ENCODE results near the gene RXRA.

RXRA gene

DNA sequence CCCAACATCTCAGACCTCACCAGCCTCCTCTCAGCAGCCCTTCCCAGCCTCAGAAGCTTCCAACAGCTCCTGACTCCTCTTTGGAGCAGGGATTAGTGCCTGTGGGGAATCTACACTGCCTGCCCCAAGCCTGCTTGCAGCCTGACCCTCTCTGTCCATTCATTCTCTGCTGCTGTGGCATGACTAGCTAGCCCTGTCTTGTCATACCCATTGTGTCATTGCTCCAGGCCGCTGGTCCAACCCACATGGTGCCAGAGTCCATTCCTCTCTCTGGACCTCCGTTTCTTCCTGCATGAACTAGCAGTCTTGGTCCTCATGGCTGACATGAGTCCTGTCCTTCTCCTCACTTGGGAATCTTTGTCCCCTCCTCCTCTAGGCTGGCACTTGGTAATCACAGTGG, 12.8 kb upstream of the RXRA start:
- no peak for DNase-seq

DNA sequence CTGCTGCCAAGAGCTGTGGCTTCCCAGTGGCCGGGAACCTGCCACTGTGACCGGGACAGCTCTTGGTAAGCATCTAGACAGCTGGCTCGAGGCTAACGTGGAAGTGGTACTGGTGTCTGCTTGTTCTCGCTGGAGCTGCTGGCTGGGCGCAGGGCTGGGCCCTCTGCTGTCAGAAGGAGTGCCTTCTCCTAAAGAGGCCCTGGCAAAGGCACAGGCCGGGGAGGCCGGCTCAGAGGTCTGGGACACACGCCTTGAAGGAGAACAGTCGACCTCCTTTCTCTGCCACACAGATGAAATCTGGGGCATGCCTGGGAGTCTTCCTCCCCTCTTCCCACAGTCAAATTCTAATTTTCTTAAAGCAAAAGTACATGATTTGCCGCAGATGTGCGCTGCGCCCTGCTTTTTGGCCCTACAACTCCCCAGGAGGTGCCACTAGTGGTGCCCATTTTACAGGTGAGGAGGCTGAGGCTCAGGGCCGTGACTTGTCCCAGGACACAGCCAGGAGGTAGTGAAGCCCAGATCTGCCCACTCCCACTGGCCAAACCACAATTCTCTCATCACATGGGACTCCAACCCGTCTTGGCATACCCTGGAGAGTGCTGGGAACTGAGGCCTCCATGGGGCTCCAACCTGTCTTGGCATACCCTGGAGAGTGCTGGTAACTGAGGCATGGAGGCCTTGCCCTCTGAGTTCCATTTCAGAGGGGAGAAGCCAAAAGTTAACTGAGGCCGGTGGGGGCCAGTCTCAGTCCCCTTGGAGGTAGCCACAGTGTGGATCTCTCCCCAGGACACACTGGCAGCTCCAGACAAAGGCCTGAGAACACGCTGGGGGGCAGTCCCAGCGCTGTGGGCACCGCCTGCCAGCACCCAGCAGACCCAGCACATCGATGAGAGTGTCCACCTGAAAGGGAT, 12.0 kb upstream of the RXRA start:
- DNase-seq, result no peak

DNA sequence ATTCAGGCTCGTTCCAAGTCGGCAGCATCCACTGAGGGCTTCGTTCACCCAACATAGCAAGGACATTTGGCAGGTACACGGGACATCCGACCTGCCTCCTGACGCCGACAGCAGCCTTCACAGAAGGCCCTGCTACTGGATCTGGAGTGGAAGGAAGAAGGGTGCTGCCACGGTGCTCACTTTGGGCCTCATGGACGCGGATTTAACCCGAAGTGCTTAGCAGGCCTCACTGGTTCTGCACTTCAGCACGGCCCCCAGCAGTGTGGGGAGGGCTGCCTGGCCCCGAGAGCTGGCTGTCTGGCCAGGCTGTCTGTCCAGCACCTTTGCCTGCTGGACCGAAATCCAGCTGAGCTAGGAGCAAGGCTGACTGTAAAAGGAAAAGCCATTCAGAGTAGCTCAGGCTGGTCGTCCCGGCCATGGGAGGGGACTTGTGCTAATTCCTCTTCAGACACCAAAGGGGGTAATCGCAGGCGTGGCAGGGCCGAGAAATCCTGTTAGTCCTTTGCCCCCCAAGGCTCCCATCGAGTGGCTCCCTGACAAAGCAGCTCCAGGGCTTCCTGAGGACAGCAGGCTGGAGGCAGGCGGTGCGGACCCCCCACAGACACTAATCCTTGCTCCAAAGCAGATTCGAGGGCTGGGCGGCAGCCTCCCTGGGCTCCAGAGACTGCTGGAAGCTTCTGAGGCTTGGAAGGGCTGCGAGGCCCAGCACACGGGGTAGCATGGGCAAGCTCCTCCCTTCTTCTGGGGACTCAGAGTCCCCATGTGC, 11.1 kb upstream of the RXRA start:
- no peak for DNase-seq

DNA sequence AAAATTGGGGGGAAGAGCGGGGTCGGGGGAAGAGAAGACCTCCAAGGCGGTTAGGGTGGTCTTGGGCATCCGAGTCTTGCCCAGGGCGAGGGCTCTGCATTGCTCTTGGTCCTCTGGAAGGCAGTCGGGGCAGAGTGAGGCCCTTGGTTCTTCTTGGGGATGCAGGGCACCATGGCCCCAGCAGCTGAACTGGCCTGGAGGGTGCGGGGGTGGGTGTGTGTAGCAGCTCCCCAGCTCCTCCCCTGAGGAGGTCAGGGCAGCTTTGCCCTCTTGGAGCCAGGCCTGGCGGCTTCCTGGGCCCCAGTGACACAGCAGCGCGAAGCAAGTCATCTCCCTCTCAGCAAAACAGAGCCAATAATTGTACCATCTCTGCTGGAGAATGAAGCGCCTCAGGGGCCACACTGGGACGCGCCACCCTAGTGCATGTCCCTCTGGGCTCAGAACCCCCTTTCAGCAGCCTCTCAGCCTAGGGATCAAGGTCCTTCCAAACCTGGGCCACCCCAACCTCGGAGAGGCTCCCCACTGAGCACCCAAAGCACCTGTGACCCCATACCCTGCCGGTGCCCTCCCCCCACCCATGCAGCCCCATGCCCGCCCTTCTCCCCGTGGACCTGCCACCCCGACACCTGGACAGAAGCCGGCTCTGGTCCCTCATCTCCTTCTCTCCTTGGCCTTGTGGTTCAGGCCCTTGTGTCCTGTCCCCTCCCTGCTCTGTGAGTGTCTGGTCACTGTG, 10.4 kb upstream of the RXRA start:
- DNase-seq, result no peak

DNA sequence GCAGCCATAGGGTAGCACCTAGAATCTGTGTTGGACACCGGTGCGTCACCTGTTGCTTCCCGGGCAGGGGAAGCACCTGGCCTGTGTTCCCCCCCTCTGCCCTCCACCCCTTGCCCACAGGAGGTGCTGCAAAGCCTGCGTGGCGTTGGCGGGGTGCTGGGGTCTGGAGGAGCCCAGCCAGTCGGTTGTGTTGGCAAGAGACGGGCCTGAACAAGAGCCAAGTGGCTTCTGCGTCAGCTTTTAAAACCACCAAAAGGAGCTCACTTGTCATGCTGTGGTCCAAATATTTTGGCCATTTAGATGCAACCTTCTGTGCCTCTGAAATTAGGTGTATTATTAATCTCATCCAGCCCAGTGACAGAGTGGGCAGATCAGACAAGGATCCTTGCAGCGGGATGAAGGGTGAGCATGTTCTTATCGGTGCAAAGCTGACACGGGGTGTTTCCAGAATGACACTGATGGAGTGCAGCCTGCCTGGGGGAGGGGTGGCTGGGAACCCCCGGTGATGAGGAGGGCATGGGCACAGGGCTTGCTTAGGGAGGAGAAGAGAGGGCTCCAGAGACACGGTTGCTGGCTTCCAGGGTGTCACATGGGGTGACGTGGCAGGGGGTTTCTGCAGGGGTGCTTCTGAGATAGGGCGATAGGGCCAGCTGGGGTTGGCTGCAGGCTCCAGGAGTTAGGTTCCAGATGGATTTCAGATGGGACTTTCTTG, 9.7 kb upstream of the RXRA start:
- DNase-seq, result peak; percentile 50

DNA sequence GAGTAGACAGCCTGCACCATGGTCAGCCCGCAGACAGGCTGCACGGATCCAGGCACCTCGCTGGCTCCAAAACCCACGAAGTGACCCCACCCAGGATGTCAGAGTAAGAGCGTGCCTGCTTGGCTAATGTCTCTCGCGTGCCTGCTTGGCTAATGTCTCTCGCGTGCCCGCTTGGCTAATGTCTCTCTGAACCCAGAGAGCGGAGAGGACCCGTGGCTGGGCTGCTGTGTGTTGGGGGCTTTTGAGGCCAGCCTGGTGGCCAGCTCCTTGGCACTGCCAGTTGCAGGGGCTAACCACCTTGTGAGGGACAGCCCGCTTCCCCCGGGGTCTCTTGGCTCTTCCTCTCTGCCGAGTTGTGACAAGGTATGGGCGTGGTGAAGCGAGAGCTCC, 8.9 kb upstream of the RXRA start:
- DNase-seq, result no peak

DNA sequence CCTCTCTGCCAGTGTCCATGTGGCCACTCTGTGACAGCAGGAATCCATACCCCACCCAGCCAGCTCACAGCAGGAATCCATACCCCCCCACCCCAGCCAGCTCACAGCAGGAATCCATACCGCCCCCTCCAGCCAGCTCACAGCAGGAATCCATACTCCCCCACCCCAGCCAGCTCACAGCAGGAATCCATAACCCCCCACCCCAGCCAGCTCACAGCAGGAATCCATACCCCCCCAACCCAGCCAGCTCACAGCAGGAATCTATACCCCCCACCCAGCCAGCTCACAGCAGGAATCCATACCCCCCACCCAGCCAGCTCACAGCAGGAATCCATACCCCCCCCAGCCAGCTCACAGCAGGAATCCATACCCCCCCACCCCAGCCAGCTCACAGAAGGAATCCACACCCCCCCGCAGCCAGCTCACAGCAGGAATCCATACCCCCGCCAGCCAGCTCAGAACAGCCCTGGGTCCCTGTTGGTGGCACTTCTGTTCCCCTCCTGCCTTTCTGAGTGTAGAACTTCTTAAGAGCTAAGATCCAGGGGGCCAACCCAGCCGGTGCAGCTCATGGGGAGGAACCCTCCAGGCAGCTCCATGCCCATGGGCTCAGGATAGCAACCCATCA, 8.4 kb upstream of the RXRA start:
- DNase-seq, result no peak

DNA sequence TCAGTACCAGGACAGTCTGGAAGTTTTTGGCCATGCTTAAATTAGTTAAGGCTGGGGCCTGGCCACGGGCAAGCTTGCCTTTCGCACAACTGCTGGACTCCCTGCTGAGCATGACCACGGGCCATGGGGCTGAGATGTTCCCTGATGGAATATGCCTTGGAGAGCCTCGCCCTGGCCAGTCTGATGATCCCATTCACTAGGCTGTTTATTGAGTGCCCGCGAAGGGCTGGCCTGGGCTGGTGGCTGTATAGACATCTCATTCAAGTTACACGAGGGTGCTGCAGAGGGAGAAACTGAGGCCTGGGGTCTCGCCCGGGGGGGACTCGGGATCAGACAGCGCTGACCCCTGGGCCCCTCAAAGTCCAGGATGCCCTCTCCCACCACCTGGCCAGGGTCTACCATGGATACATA, 7.8 kb upstream of the RXRA start:
- no peak for DNase-seq

DNA sequence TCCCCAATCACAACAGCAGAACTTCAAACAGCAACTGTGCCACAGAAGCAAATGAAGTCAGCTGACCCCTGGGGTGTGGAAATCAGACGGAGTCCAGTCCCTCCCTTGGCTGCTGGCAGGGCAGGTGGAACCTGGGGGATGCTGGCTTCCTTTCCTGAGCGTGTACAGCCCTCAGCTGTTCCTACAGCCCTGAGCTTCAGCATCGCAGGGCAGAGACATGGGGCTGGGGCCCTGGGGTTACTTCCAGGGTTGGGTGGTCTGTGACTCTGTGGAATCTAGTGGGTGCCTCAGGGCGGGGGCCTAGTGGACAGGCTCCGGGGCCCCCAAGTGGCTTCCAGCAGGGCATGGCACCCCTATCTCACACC, 7.3 kb upstream of the RXRA start:
- DNase-seq, result no peak

DNA sequence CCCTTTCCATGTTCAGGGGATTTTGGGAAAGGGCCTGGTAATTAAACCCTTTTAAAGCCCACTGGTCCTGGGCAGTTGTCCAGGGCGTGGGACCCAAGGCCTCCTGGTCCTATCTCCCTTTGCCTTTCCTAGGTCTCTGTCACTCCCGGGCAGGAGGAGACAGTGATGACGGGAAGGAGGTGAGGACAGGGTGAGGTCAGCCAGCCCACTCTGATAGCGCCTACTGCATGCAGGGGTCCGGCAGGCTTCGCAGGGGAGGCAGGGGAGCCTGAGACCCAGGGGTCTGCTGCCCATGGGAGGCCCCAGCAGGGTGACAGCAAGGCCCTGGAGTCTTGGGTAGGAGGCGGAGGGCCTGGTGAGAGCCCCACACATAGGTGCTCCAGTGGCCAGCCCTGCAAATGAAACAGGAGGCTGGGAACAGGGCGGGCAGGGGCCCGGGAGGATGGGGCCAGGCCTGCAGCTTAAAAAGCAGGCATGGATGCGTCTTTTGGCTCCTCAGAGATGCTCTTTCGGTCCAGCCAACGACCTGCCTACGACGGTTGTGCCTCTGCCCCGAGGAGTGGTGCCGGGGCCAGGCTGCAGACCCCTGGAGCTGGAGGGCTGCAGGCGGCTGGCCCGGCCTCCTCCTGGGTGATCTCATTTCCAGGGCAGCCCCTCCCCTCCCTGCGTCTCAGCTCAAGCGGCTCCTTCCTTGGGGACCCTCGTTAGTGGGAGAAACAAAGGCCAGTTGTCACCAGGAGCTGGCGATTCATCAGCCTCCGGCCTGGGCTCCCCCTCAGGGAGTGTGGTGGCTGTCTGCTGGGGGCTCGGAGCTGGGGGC, 6.7 kb upstream of the RXRA start:
- DNase-seq, result no peak

DNA sequence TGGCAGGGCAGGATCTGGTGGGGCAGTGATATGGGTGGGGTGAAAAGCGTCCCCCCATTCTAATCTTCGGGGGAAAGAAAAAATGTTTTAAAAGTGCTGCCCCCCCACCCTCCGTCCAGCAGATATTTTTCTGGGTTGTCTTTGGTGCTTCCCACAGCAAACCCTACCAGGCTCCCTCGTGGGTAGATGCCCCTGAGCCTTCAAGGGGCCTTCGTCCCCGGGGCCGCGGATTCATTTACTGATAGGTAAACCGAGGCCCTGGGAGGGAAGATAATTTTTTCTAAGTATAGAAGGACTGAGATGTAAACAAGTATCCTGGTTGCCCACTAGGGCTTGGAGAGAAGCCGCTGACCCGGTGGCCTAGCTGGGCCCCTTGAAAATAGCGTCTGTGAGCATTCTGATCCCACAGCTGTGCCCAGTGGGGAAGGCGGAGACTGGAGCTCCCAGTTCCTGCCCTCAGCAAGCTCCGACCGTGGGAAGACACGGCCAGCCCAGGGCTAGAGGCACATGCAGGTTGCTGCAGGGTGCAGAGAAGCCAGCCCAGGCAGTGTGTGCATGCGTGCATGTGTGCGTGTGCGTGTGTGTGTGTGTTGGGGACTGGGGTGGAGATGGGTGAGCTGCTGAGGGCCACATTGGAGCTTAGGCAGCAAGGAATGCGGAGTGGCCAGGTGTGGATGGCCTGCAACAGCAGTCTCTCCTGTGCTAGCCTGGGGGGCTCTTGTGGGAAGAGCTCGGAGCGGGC, 6.0 kb upstream of the RXRA start:
- peak; percentile 60 for DNase-seq

DNA sequence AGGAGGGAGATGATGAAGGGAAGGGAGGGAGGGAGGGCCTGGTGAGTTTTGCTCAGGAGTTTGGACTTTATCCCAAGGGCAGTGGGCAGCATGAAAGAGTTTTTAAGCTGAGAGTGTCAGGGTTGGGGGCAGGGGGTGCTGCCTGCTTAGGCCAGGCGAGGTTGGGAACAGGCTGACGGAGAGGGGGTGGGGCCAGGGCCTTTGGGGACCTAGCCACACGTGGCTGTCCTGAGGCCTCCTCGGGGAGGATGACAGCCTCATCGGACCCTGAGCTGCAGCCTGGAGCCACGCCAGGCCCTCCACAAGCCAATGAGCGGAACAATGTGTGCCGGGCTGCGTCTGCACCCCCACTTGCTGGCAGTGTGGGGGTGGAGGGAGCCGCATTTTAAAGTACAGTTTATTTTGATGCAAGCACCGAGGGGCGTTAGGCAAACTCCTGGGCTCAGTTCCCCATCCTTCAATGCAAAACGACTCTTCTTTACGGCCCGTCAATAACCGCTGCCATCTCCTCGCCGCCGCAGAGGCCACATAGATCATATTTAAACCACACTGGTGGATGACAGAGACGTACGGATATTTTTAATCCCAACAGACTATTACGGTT, 5.3 kb upstream of the RXRA start:
- DNase-seq, result peak; percentile 53

DNA sequence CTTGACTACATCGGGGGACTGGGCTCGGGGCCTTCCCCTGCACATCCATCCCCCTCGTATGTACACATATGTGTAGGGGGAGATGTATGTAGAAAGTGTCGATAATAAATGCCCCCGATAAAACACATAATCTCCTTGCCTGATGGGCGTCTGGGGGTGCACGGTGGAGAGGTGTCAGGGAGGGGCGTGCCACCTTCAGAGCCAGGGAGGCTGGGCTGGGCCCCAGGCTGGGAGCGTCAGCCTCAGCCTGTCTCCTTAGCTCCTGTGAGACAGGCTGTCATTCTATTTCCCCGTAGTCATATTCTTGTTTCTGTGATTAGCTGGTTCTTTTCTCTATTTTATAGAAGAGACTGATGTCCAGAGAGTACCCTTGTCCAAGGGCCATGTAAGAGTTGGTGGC, 4.7 kb upstream of the RXRA start:
- DNase-seq, result no peak

DNA sequence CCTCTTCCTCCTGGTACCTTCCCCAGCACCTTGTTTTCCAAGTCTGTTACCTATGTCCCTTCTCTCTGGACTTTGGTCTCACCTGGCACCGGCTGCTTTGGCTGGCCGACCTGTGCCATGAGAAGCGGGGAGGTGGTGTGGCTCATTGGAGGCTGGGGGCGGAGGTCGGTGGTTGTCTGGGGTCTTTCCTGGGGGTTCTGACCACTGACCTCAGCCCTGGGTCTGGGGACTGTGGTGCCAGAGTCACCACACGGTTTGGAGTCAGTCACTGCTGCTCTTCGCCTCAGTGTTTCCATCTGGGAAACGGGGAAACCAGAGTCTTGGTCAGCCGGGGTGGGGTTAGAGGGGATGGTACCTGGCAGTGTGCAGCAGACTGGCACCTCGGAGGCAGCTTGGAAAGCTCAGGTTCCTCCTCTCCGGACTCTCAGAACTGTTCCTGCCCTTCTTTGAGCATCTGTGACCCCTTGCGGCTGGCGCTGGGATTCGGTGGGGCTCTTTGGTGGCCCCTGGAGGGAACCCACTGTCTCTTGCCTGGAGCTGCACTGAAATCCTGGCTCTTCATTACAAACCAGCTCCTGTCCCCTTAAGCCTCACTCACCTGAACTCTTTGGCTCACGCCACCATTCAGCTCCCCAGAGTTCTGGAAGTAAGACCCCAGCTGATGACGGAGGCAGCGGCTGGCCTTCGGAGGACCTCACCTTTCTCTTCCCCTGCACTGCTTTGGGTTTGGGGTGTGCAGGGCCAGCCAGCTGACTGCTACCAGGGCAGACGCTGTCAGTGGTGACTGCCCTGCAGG, 4.1 kb upstream of the RXRA start:
- DNase-seq, result no peak

DNA sequence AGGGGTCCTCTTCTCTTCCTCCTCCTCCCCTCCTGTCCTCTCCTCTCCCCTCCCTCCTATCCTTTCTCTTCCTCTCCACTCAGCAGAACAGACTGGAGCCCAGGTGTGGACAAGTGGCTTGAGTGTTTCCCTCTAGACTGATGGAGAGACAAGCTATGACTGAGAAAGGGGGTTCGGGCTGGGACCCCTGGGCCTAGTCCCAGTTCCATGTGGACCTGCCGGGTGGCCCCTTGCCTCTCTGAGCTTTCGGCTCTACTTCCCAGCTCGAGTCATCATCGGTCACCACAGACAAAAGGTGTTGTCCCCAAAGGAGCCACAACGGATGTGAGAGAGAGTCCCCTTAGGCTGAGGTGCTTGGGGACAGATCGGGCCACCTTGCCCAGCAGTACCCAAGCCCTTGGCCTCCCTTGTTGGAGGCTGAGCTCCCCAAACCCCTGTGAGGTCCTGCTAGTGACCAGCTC, 3.4 kb upstream of the RXRA start:
- no peak for DNase-seq

DNA sequence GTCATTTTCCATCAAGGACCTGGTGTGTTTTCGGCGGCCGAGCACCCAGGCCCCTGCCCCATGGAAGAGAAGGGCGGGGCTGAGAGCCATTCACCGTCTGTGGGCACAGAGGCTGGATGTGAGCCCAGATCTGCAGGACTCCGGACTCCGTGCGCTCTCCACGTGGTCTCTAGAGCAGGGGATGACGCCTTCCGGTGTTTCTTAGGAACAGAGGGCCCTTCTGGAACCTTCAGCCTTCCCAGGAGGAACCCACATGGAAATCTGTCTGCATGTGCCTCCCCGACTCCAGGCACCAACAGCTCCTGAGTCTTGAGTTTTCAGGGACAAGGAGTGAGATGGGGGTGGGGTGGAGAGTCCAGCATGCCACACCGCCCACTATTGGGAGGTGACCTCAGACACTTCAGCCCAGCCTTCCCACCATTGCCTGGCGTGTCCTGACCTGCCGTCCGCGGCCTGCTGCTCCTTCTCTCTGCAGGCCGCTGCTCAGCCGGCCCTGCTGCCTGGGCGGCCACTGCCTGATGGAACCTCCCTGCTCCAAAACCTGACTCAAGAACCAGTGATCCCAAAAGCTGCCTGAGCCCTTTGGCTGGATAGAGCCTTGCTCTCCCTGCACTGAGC, 2.4 kb upstream of the RXRA start:
- DNase-seq, result peak; percentile 89

DNA sequence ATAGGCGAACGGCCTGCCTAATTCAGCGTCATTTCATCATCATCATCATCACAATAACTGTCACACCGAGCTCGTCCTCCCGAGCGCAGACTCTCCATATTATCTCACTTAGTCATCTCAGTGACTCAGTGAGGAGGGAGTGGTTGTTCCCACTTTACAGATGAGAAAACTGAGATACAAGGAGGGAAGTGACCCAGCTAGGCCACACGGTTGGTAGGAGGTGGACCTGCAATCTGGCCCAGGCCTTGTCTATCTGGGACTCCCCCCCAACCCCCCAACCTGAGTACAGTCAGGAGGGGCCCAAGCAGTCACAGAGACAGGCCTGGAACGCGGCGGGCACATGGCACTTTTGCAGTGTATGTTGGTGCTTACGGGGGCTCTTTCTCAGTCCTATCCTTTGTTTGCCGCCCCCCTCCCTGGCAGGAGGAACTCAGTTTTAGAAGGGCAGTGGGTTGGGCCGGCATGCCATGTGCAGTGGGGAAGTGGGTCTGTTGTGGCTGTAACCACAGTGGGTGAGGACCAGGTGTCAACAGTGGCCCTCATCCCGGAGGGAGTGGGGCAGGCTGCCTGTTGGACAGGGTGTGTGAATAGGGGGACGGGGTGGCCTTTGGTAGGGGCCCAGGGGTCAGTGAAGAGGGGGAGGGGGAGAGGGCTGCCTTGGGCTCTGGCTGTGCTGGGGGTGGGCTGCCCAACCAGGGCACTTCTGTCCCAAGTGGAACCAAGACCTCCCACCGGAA, 1.7 kb upstream of the RXRA start:
- no peak for DNase-seq

DNA sequence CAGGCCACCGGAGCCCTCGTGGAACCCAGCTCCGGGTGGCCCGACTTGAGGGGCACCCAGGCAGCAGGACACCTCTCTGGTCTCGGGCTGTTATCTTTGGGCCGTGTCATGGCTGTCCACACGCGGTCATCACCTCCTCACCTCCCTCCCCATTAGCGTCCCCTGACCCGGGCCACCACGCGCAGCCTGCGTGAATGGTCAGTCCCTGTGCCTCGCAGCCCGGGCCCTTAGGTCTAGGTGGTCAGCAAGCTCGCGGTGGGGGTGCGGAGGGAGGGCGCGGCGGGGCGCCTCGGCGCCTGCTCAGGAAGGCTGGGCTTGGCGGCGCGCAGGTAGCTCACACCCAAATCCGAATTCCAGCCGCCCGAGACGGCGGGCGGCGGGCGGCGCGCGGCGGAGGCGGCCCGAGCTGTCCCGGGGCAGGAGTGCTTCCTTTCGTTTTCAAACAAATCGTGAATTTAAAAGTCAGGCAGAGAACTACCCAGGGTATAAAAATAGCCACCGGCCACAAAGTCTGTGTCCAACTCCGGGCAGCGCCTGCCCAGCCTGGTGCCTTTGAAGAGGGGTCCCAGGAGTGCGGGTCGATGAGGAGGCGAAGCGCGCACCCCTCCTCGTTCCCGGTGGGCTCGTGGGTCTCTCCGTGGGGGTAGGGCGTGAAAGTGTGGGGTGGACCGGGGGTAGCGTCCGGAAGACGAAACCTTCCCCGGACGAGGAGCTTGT, 1.0 kb upstream of the RXRA start:
- DNase-seq, result no peak
